Caco-2 (cell line): ENCODE measurements around the gene AS3MT. TPM values are rescaled to one million over a fixed set of nuclear protein-coding genes. Genes with fewer than 3 reads are reported as not detected.

Experiments used
- BruUV-seq: library from RNA; stranded (reverse); fragments of 400-500 nt; replicated peaks from 2 replicates; lab custom pipeline; 2021; lab: Mats Ljungman, UMichigan
- CTCF ChIA-PET: fragments of 300-600 bp; sonication (Branson Sonifier 250); formaldehyde crosslinking; loops from one replicate; lab custom pipeline; 2022; ENCODE audit warnings: antibody characterized with exemption; lab: Charles Lee
- POLR2A ChIA-PET: fragments of 300-600 bp; sonication (Branson Sonifier 250); formaldehyde crosslinking; loops from one replicate; lab custom pipeline; 2022; ENCODE audit warnings: antibody characterized with exemption; lab: Charles Lee
- DNase-seq, 2 experiments: peaks; one replicate each; pipeline versions ENCODE4 v3.0.0 to v3.0.0-alpha.2; 2020 to 2022
- H3K27me3 ChIP-seq: replicated peaks from 2 replicates; pipeline ENCODE4 v1.6.0; 2011; ENCODE audit warnings: low read length; ENCODE audit not compliant: control insufficient read depth, insufficient read depth
- H3K36me3 ChIP-seq: 2 replicates; pipeline ENCODE4 v1.5.1; 2011; ENCODE audit warnings: low read length; ENCODE audit not compliant: control insufficient read depth, insufficient read depth
- H3K4me1 ChIP-seq: fragments of 250-450 bp; sonication (Bioruptor Pico); 2 replicates; pipeline ENCODE4 v1.5.1; 2020; ENCODE audit warnings: mild to moderate bottlenecking
- H3K4me3 ChIP-seq: 2 replicates; pipeline ENCODE4 v1.5.1; 2011; ENCODE audit warnings: low read depth, mild to moderate bottlenecking, control low read depth, low read length
- H3K9me3 ChIP-seq: fragments of 250-450 bp; sonication (Bioruptor Pico); 2 replicates; pipeline ENCODE4 v1.5.1; 2020; ENCODE audit warnings: mild to moderate bottlenecking, moderate library complexity
- H3K27ac Mint-ChIP-seq: one replicate; pipeline ENCODE4 v1.8.0; 2022; ENCODE audit warnings: mixed read lengths; ENCODE audit not compliant: unreplicated experiment
- H3K27me3 Mint-ChIP-seq: one replicate; pipeline ENCODE4 v1.8.0; 2022; ENCODE audit warnings: mixed read lengths; ENCODE audit not compliant: insufficient read depth, unreplicated experiment
- H3K36me3 Mint-ChIP-seq: one replicate; pipeline ENCODE4 v1.8.0; 2022; ENCODE audit warnings: mild to moderate bottlenecking, mixed read lengths; ENCODE audit not compliant: insufficient read depth, unreplicated experiment
- H3K4me1 Mint-ChIP-seq: one replicate; pipeline ENCODE4 v1.8.0; 2022; ENCODE audit warnings: low read depth, mixed read lengths; ENCODE audit not compliant: unreplicated experiment
- H3K4me3 Mint-ChIP-seq: one replicate; pipeline ENCODE4 v1.8.0; 2022; ENCODE audit warnings: mild to moderate bottlenecking, moderate library complexity, mixed read lengths; ENCODE audit not compliant: unreplicated experiment
- H3K9me3 Mint-ChIP-seq: one replicate; pipeline ENCODE4 v1.8.0; 2022; ENCODE audit warnings: mixed read lengths; ENCODE audit not compliant: unreplicated experiment
- CTCF ChIP-seq, 2 experiments: fragments of 200-600 bp in 1 of 2; IDR thresholded peaks; 1 replicate in 1 of 2; 2 replicates in 1 of 2; pipeline versions ENCODE4 v1.5.1 to v1.8.0; 2011 to 2022; ENCODE audit warnings: antibody characterized with exemption in 1 of 2, control low read depth in 1 of 2, inconsistent platforms in 1 of 2, low read depth in 1 of 2, low read length in 1 of 2, mild to moderate bottlenecking in 1 of 2, moderate library complexity in 1 of 2; ENCODE audit not compliant: insufficient read depth in 1 of 2, severe bottlenecking in 1 of 2, unreplicated experiment in 1 of 2
- intact Hi-C: fragments of 100-400 bp; cut with micrococcal nuclease; formaldehyde crosslinking; loops from one replicate; pipeline ENCODE4 v1.10.0; 2022; ENCODE audit not compliant: unreplicated experiment
- total RNA-seq: library from RNA; stranded (reverse); gene quantifications from 2 replicates; pipeline ENCODE4 v1.2.3, GENCODE V29; 2022

The AS3MT gene
- total RNA-seq, 1 experiment from 2014 or later: 6.4 TPM

- no peaks in the 10 kb centered on the region for H3K27me3 Mint-ChIP-seq
Measured at GRCh38 chr10:102824664-102825063, 44.6 kb upstream of the AS3MT start.

GRCh38 chr10:102826148-102826796 is 43.0 kb upstream of the AS3MT start:
- no TSS peak for BruUV-seq
- no peak for DNase-seq
- Histone ChIP-seq H3K27me3 (no peaks in the 10 kb centered on the region), H3K4me3 (no peak overlapping the region), H3K9me3 (0 out of 2 replicates have a peak, but pooled peaks cover 4% of the 10 kb centered on the region), H3K36me3 (no peaks in the 10 kb centered on the region), H3K4me1 (no peaks in the 10 kb centered on the region)
- Mint-ChIP-seq H3K9me3 (no peaks in the 10 kb centered on the region), H3K4me1 (no peaks in the 10 kb centered on the region), H3K4me3 (no peak overlapping the region), H3K27ac (no peak overlapping the region), H3K27me3 (no peaks in the 10 kb centered on the region), H3K36me3 (no peaks in the 10 kb centered on the region)
- intact Hi-C loops: no loop called here
- no peak for TF ChIP-seq CTCF (IDR thresholded peaks at IDR 0.05; ENCODE audit: insufficient read depth in 1 of 2, low read depth in 1 of 2, low read length in 1 of 2, severe bottlenecking in 1 of 2, unreplicated experiment in 1 of 2)
- POLR2A ChIA-PET: no interaction called here
- CTCF ChIA-PET: no interaction called here

More at GRCh38 chr10:102824664-102825063, 44.6 kb upstream of the AS3MT start:
- Mint-ChIP-seq H3K4me3 (no peak overlapping the region), H3K36me3 (no peaks in the 10 kb centered on the region), H3K27ac (no peak overlapping the region), H3K9me3 (no peaks in the 10 kb centered on the region), H3K4me1 (no peaks in the 10 kb centered on the region)
- no peaks in the 10 kb centered on the region for H3K36me3 ChIP-seq
- no peak for TF ChIP-seq CTCF (IDR thresholded peaks at IDR 0.05; ENCODE audit: insufficient read depth in 1 of 2, low read depth in 1 of 2, low read length in 1 of 2, severe bottlenecking in 1 of 2, unreplicated experiment in 1 of 2)
- no peaks in the 10 kb centered on the region for H3K27me3 ChIP-seq
- ChIA-PET POLR2A (no interaction called here), CTCF (interaction anchor here (0.5 kb wide), 1 partner anchor 92 kb away, joined by 3 read pairs; no protein-coding TSS in a partner anchor)
- no peak overlapping the region for H3K4me3 ChIP-seq
- DNase-seq: no peak
- BruUV-seq: no TSS peak
- H3K4me1 ChIP-seq: no peaks in the 10 kb centered on the region
- intact Hi-C loops: no loop called here
- H3K9me3 ChIP-seq: 0 out of 2 replicates have a peak, but pooled peaks cover 4% of the 10 kb centered on the region

GRCh38 chr10:102827597-102827975 is 41.7 kb upstream of the AS3MT start:
- H3K36me3 ChIP-seq: no peaks in the 10 kb centered on the region
- 0 out of 2 replicates have a peak, but pooled peaks cover 4% of the 10 kb centered on the region for H3K9me3 ChIP-seq
- no TSS peak for BruUV-seq
- Mint-ChIP-seq H3K4me1 (no peaks in the 10 kb centered on the region), H3K9me3 (no peaks in the 10 kb centered on the region), H3K36me3 (no peaks in the 10 kb centered on the region), H3K27ac (no peak overlapping the region), H3K27me3 (no peaks in the 10 kb centered on the region), H3K4me3 (no peak overlapping the region)
- no peak for TF ChIP-seq CTCF (IDR thresholded peaks at IDR 0.05; ENCODE audit: insufficient read depth in 1 of 2, low read depth in 1 of 2, low read length in 1 of 2, severe bottlenecking in 1 of 2, unreplicated experiment in 1 of 2)
- H3K4me3 ChIP-seq: no peak overlapping the region
- DNase-seq: no peak
- ChIA-PET CTCF (no interaction called here), POLR2A (interaction anchor here (0.7 kb wide), 1 partner anchor 358 kb away, joined by 3 read pairs; no protein-coding TSS in a partner anchor)
- H3K27me3 ChIP-seq: no peaks in the 10 kb centered on the region
- intact Hi-C loops: no loop called here
- H3K4me1 ChIP-seq: no peaks in the 10 kb centered on the region
